ENCODE results near the gene LHFPL2.

LHFPL2 gene

GRCh38 chr5:78519198-78519941 lies 129.2 kb downstream of the LHFPL2 start:
- DNase-seq (ENCODE audit: low spot score): no peak

GRCh38 chr5:78518365-78519197 lies 130.0 kb downstream of the LHFPL2 start:
- peak; percentile 37 for DNase-seq (ENCODE audit: low spot score)

- no peak for DNase-seq (ENCODE audit: low spot score)
Measured at GRCh38 chr5:78515670-78516069, 132.9 kb downstream of the LHFPL2 start.

GRCh38 chr5:78514427-78515330 lies 133.9 kb downstream of the LHFPL2 start:
- DNase-seq (ENCODE audit: low spot score): no peak

- DNase-seq (ENCODE audit: low spot score): no peak
Measured at GRCh38 chr5:78513441-78513840, 135.1 kb downstream of the LHFPL2 start.

GRCh38 chr5:78512435-78512834 lies 136.1 kb downstream of the LHFPL2 start:
- no peak for DNase-seq (ENCODE audit: low spot score)

- DNase-seq (ENCODE audit: low spot score): no peak
Measured at GRCh38 chr5:78511121-78511906, 137.3 kb downstream of the LHFPL2 start.

- DNase-seq (ENCODE audit: low spot score): no peak
Measured at GRCh38 chr5:78509884-78510769, 138.4 kb downstream of the LHFPL2 start.

- no peak for DNase-seq (ENCODE audit: low spot score)
Measured at GRCh38 chr5:78509145-78509865, 139.3 kb downstream of the LHFPL2 start.

- no peak for DNase-seq (ENCODE audit: low spot score)
Measured at GRCh38 chr5:78508186-78508765, 140.3 kb downstream of the LHFPL2 start.

- DNase-seq (ENCODE audit: low spot score): no peak
Measured at GRCh38 chr5:78507531-78507930, 141.0 kb downstream of the LHFPL2 start.

- no peak for DNase-seq (ENCODE audit: low spot score)
Measured at GRCh38 chr5:78506261-78507024, 142.1 kb downstream of the LHFPL2 start.

- no peak for DNase-seq (ENCODE audit: low spot score)
Measured at GRCh38 chr5:78505860-78506259, 142.7 kb downstream of the LHFPL2 start.

GRCh38 chr5:78504704-78505677 lies 143.6 kb downstream of the LHFPL2 start:
- no peak for DNase-seq (ENCODE audit: low spot score)

GRCh38 chr5:78503958-78504653 lies 144.5 kb downstream of the LHFPL2 start:
- DNase-seq (ENCODE audit: low spot score): no peak

GRCh38 chr5:78501411-78502352 lies 146.9 kb downstream of the LHFPL2 start:
- DNase-seq (ENCODE audit: low spot score): no peak
